Stimulated activated CD8-positive, alpha-beta memory T cell treated with anti-CD3 and anti-CD28 coated beads, Interleukin-7, amount 100 ng/mL, for 4 hours (primary cell): ENCODE results near the gene RIPK4.

ENCODE experiments used
- DNase-seq, 2 donors: peaks; one replicate each; pipeline ENCODE4 v3.0.0-alpha.2; 2020; ENCODE audit warnings: low read depth in 2 of 2

RIPK4 gene

DNA sequence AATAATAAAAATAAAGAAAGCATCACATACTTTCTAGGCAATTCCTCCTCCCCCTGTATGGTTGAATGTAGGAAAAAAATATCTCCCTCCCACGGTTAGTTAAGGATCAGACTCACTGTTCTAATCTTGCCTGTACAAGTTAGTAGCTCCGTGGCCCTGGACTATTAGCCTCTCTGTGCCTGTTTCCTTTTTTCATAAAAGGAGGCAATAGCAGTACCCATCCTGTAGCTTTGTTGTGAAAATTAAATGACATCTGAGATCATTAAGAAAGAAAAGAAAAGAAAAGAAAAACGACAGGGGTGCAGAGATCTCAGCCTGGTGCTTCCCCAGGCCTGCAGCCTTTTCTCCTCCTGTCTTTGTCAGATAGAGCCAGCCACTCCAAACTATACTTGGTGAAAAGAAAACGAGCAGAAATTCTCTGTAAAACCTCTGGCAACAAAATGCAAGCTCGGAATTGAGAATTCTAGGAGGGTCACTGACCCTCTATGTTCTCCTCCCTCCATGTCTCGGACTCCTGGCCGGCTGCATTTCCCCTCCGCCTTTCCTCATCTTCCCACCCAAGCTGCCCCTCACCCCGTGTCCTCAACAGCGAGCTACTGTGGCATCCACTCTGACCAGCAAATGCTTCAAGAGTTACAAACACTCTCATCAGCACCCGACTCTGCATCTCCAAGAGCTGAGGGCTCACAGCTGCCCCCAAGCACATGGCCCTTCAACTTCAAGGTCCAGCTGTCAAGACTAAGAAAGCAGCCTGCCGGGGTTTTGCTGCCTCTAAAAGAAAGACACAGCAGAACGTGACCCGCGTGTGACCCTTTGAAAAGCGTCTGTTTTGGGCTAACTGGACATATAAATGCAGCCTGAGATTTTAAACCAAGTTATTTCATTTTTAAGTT lies 13.6 kb downstream of the RIPK4 start:
- no peak for DNase-seq

DNA sequence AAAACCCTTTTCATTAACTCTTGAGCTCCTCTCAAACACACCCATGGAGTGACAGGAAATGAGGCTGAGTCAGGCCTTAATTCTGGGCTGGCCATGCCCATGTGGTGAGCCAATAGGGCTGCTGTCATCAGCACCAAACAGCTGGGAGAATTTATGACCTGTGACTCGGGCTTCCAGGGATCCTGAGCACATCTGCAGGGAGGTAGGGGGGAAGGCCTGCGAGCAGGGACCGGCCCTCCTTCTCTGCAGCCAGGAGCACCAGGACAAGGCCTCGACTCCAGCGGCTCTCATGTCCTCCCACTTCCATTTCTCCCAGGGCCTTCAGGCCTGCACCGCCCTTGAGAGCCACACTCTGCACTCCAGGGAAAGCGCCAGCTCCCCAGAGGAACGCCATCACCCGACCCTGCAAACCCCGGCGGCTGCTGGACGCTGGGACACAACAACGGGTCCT lies 14.6 kb downstream of the RIPK4 start:
- no peak for DNase-seq

DNA sequence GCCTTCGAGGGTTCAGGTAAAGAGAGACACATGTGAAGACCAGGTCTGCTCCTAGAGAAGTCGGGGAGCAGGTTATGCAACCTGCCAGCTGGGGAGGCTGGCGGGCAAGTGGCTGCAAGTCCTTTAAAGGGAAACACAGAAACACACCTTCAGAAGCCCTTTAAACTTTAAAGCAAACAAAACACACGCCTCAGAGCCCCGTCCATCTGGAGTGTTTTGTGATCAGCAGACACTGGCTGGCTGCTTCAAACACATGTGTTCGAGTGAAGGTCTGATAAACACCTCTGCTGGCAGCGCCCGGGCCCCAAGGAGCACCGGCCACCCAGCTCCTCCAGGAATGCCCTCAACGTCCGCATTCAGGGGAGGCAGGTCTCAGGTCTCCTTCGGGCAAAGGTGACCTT lies 15.2 kb downstream of the RIPK4 start:
- DNase-seq, result no peak

DNA sequence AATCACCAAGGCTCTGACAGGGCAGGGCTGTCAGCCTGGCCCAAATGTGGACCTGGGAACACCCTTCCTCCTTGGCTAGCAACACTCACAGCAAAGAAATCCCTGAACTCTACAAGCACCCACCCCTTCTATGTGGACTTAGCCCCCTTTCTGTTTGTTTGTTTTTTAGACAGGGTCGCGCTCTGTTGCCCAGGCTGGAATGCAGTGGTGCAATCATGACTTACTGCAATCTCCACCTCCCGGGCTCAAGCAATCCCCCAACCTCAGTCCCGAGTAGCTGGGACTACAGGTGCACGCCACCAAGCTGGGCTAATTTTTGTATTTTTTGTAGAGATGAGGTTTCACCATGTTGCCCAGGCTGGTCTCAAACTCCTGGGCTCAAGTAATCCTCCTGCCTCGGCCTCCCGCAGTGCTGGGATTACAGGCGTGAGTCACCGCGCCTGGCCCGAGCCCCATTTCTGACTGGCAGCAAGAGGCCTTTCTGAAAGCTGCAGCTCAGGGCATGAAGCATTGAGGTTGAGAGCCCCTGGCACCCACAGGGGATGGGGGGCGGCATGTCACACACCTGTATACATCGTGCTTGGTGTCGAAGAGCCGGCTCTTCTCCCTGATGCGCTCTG lies 16.2 kb downstream of the RIPK4 start:
- no peak for DNase-seq

DNA sequence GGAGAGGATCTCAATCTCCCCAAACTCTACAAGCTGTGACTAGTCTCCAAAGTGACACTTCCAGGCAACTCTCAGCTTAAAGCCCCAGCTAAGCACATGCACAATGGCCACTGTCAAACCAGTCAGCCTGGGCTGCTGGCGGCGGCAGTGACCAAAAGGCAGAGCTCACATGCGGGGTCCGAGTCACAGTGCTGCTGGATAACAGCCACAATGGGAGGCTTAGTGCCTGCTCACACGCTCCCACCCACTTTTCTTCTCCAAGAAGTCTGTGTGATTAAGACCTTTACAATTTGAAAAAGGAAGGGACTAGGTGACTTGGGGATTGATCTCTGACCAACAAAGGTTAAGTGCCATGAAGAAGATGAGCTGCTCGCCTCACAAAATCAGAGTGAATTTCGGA lies 16.8 kb downstream of the RIPK4 start:
- DNase-seq, result no peak

DNA sequence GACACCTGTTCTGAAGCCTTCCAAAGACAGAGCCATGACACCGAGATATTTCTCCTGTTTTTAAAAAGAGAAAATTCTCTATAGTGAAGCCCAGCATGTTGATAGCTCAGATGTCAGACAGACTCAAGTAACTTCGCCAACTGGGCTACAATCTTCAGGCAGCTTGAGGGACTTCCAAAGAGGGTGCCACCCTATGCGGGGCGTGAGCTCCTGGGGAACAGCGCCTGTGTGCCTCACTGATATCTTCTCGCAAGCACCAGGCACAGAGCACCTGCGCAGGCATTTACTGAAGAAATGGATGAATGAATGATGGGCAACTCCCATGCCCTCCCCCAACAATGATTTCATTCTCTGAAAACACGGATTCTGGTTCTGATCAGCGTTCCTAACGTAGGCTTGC lies 17.6 kb downstream of the RIPK4 start:
- no peak for DNase-seq

DNA sequence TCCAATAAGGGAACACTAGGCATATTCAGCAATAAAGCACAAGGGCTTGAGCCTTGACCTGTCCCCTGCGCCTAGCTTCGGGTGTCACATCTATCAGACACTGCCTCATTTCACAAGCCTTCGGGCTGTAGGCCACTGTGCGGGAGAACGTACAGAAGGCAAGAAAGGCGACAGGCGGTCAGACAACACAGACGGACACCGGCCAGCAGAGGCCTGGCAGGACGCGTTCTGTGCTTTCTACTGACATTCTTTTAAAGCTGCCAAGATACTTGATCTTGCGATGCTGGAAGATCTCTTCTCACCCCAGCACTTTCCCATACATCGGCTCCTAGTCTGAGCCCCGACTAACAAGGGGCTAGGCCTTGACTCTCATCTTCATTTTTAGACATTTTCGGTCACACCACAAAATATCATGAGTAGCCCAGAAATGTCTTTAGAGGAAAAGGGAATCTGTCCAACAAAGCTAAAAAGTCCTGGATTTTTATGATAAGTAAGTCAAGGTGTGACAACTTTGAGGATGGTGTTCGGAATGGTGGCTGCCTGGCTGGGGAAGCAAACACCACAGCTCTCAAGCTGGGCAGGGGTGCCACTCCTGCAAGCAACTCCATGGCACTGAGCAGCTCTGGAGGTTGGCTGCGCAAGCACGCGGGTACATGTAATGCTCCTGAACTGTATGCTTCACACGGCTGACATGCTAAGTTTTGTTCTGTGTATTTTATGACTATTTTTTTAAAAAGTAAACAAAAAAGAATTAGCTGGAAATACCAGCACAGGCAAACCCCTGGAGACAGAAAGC lies 18.7 kb downstream of the RIPK4 start:
- no peak for DNase-seq

DNA sequence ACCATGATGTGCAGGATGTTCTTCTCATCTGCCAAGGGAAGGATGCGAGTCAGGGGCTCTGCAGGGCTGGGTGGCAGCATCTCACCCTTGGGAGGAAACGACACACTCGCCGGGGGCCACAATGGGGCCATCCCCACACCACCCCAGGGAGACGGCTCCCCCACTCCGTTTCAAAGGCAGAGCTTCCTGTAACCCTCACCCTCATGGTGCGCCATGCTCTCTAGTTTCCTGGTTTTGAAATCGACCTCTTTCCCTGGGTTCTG lies 20.2 kb downstream of the RIPK4 start:
- no peak for DNase-seq

DNA sequence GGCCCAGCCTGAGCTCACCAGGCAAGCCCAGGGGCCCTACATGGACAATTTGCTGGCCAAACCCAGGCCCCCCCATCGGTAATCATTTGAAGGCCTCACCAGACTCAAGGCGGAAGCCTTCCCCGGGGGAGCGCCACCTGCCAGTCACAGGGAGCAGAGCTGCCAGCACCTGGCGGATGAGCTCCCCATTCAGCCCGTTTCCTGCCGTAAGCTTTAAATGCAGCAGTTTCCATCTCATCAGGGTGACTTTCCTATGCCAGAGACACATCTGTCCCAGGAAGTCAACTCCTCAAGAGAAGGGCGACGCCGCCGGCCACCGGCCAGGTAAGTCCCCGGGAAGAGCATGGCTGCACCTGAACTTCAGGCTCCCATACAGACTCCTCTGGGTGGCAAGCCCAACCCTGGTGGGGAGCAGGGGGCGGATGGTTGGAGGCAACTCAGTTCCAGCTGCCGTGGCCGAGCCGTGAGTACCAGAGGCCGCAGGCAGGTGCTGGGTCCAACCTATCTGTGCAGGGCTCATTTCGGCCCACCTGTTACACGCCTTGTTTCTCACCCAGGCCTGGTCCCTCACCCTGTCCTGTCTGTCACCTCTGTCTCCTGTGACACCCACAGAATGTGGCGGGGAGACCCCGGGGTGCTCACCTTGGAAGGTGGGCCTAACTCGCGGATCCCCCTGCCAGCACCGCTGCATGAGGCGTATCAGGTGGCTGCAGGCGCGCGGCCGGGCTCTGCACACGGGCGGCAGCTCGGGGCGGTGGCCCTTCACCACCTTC lies 20.7 kb downstream of the RIPK4 start:
- no peak for DNase-seq

DNA sequence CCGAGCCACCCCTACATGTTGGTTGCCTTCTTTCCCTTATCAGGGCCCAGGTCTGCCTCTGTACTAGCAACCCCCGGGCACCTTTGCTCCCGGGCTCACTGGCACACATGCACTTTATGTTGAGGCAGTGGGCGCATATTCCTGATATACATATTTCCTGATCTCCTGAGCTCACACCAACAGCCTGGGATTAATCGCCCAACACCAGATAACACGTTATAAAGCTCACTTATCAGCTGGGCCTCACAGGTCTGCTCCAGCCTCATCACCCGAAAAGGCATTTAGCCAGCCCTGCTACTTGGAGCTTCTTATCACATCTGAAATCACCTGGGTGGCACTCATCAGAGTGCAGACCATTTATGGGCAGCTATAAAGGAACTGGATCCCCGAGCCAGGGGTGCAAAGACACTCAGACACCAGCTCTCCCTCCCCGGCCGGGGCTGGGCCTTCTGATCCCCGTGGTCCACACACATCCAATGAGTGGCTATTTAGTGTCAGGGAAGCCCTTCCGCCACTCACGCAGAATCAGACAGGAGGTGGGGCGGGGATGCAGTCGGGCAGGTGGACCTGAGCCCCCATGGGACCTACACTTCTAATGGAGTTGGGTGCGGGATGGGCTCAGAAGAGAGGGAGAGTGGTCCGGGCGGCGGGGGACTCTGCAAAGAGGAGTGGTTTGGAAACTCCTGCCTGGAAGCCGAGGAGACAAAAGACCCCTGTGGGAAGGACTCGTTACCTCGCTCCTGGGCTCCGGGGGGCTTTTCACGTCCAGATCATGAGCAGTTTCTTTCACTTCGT lies 21.6 kb downstream of the RIPK4 start:
- DNase-seq, result no peak

DNA sequence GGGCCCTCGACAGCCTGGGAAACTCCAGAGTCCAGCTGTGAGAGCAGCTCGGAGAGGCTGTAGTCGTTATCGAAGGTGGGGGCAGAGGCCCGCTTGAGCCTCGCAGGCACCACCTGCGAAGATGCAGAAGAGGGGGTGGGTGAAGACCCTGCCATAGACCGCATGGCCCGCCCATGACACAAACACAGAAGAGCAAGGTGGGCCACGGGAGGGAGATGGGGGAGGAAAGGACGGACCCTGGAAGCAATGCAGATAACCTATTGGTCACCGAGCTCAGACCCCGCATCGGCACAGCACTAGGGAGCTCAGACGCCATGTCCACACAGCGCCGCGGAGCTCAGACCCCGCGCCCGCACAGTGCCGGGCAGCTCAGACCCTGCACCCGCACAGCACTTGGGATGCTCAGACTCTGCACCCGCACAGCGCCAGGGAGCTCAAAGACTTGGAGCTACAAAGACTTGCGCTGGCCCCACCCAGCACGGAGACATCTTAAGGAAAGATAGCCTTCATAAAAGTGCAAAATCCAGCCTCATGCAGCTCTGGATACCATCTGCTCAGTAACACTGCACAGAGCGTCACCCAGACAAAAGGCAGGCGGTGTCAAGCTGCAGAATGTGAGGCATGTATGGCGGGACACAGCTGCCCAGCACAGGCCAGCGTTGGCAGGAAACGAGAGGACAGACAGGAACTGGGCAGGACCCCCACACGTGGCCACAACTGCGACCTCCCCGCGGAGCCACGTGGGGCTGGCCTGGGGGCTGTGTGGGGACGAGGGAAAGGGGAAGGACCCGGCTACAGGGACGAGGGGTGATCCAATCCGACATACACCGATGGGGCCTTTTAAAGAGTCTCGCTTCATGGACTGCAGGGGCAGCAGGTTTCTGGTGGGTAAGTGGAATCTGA lies 22.6 kb downstream of the RIPK4 start:
- no peak for DNase-seq

DNA sequence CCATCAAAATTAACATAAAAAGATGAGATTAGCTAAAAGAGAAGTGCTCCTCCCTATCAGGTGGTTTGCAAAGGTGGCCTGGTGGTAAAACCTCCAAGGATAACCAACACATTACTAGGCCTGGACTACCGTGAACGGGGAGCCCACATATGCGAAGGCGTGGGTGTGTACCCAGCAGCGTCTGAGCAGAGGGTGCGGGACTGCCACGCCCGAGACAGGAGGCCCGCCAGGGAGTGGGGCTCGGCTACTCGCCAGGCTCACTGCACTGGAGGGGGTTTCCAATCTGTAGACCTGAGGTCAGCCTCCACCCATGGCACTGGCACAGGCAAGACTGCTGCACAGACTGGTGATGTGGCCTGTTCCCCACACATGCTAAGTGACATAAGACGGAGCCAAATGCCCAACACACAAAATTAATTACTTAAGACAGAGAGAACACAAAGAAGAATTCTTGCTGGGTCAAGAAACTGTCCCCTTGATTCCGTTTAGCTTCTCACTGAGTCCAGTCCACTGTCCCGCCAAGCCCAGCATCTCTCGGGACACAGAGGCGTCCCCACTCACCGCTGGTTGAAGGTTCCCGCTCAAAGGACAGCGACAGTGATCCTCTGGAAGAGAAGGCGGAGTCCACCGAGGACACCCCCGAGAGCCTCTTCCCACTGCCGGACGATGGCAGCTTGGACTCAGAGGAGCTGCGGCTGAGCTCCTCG lies 23.4 kb downstream of the RIPK4 start:
- no peak for DNase-seq

DNA sequence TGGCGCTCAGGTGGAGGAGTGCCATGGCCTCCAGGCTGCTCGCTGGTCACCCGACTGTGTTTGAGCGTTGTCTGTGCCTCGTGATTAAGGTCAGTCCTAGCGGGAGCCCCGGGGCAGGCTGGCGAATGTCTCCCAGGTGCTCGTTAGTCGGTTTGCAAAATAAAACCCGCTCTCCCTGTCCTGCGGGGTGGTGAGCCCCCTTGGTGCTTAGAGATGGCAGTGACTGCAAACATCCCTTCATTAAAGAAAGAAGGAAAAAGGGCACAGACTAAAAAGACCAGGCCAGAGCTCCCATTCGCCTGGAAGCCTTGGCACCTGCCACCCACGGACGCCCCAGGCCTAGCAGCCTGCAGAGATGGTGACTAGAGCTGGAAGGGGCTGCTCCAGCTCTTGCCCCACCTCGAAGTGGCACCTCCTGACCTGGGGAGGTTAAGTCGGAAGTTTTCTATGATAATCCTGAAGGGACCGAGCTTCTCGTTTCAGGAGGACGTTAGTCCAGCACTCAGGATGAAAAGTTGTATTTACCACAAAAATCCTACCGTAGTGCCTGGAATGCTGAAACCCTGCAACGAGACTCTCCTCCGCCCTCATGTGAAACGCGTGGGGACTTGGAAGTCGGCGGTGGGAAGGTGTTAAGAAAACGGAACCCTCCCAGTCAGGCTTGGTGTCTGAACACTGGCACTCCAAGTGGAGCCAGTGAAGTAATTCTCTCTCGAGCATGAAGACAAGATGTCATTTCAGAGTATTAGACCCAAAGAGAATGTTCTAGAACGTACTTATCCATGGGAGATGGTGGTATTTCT lies 24.6 kb downstream of the RIPK4 start:
- DNase-seq, result no peak

DNA sequence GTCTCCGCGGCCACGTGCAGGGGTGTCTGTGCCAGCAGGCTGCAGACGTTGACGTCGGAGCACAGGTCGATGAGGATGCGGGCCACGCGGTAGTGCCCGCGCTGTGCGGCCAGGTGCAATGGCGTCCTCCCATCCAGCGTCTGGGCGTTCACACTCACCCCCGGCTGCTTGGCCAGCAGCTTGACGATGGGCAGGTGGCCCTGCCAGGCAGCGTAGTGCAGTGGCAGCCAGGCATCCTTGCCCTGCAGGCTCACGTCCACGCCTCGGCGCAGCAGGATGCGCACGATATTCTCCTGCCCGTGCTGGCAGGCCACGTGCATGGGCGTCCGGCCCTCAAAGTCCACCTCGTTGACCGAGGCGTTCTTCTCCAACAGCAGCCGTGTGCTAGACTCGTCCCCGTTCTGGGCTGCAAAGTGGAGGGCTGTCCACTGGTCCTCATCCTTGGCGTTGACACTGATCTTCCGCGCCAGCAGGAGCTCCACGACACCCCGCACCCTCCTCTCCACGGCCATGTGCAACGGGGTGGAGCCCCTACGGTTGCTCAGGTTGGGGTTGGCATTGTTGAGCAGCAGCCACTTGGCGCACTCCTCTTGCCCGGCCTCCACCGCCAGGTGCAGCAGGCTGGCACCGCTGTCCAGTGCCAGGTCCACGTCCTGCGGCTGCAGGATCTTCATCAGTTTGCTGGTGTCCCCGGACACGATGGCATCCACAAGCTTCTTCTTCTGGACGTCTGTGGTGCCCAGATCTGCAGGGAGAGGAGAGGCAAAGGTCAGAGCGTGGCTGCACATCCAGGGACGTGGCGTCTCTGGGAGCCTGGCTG lies 25.4 kb downstream of the RIPK4 start:
- DNase-seq, result no peak

DNA sequence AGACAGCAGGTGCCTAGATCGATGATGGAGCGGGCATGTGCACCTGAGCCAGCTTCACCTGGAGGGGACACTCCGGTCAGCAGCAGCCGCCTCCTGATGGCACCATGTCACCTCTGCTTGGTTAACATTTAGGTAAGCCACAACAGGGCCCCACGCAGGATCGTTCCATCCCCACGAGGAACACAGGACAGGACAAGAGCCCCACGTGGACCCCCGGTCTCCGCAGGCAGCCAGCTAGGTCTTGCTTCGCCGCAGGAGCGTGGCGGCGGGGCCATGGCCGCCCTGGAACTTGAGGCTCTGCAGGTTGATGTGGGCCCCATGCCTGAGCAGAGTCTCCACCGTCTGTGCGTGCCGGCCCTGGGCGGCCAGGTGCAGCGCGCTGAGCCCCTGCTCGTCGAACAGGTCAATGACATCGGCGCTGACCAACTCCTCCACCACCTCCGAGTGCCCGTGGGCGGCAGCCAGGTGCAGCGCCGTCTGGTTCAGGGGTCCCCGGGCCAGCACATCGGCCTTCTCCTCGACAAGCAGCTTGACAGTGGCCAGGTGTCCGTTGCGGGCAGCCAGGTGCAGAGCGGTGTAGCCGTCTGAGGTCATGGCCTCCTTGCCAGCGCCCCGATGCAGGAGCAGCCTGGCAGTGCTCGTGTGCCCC lies 26.1 kb downstream of the RIPK4 start:
- no peak for DNase-seq

DNA sequence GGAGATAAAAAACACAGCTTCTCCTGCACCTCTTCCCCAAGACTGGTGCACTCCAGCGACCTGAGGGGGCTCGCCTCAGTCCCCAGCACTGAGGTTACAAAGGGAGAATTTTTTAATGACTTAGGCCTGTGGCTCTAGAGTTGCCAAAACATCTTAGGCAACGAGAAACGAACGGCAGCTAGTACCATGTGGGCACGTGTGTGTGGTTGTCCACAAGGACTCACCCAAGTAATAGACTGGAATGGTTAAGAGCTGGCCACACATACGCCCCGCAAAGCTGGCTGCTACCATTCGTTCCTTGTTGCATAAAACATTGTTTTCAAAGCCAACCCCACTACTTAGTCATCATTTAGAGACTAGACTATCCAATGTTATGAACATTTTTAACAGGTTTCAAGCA lies 26.9 kb downstream of the RIPK4 start:
- DNase-seq, result no peak

DNA sequence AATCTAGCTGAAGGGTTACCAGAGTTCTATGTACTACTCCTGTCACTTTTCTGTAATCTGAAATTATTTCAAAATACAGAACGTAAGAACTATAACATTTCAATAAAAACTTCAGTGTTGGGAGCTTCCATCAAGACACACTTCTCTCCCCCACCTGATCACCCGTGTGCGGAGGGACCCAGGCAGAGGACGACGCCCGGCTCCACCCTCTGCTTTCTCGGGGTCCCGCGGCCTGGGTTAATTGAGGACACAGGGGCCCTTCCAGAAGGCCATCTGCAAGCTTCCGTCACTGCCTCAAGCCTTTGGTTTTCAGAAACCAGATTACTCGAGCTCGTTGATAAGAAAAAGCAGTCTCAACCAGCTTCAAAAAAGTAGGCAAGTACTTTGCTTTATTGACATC lies 27.8 kb downstream of the RIPK4 start:
- no peak for DNase-seq
